Activated T-cell treated with anti-CD3 and anti-CD28 coated beads, Interleukin-2, amount 50 U/mL, for 72 hours (primary cell): ENCODE results near the gene RBSN. TPM values are rescaled to one million over a fixed set of nuclear protein-coding genes. Genes with fewer than 3 reads are reported as not detected.

Source experiments
- ATAC-seq, 2 donors: fragments of 150-1000 bp; cut with Tn5 transposase; replicated peaks in 1 of 2; 2 replicates each; pipeline ENCODE4 v1.10.0; 2021; ENCODE audit warnings: moderate library complexity in 2 of 2, mild to moderate bottlenecking in 1 of 2
- DNase-seq, 2 donors: peaks; one replicate each; pipeline ENCODE4 v3.0.0; 2021 to 2022; ENCODE audit warnings: mixed read lengths in 1 of 2
- H3K27ac Mint-ChIP-seq: one replicate; pipeline ENCODE4 v1.8.0; 2022; ENCODE audit warnings: mild to moderate bottlenecking, moderate library complexity, mixed read lengths
- H3K27me3 Mint-ChIP-seq: one replicate; pipeline ENCODE4 v1.8.0; 2022; ENCODE audit warnings: low read depth, mixed read lengths
- H3K36me3 Mint-ChIP-seq, 2 donors: one replicate each; pipeline ENCODE4 v1.8.0; 2022; ENCODE audit warnings: mixed read lengths in 2 of 2, mild to moderate bottlenecking in 1 of 2; ENCODE audit not compliant: insufficient read depth in 2 of 2
- H3K4me1 Mint-ChIP-seq: one replicate; pipeline ENCODE4 v1.8.0; 2022; ENCODE audit warnings: low read depth, mixed read lengths
- H3K4me3 Mint-ChIP-seq, 2 donors: one replicate each; pipeline ENCODE4 v1.8.0; 2022; ENCODE audit warnings: mild to moderate bottlenecking in 2 of 2, mixed read lengths in 2 of 2, moderate library complexity in 2 of 2
- H3K9me3 Mint-ChIP-seq, 2 donors: one replicate each; pipeline ENCODE4 v1.8.0; 2022; ENCODE audit warnings: mixed read lengths in 2 of 2
- total RNA-seq, 2 donors: library from RNA; stranded (reverse); gene quantifications; one replicate each; pipeline ENCODE4 v1.2.3, GENCODE V29; 2022

Gene RBSN
- total RNA-seq, 2 donors from 2014 or later = 13.0 to 15.4 TPM

GRCh38 chr3:15044326-15044725, 54.6 kb downstream of the RBSN start:
- Mint-ChIP-seq H3K27me3 (no peaks in the 10 kb centered on the region), H3K4me1 (peaks cover 13% of the 10 kb centered on the region), H3K36me3 (peaks cover 1 to 9% of the 10 kb centered on the region in 2 donors), H3K9me3 (no peaks in the 10 kb centered on the region), H3K27ac (peak overlapping the region; percentile 42), H3K4me3 (no peak overlapping the region)
- DNase-seq = no peak
- ATAC-seq = no peak

GRCh38 chr3:15043408-15044171, 55.4 kb downstream of the RBSN start:
- no peaks in the 10 kb centered on the region for H3K27me3 Mint-ChIP-seq
- DNase-seq = no peak
- ATAC-seq = no peak

DNA sequence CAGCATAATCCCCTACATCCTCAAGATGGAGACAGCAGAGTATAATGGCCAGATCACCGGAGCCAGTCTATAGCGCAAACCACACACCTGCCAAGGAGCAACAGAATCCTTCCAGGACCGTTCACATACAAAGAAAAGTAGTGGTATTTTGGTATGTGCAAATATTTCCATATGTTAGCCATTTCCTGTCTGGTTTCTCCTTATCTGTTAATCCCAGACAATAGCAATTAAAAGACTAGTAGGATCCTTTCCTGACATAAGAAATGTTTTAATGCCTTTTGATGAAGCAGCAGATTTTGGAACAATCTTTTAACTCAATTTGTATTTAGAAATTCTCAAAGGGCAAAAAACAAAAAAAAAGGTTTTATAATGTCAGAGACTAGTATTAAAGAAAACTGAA, 56.0 kb downstream of the RBSN start:
- peaks cover 13% of the 10 kb centered on the region for H3K4me1 Mint-ChIP-seq
- H3K9me3 Mint-ChIP-seq = no peaks in the 10 kb centered on the region
- peaks cover 6 to 9% of the 10 kb centered on the region in 2 donors for H3K36me3 Mint-ChIP-seq
- ATAC-seq = no peak
- H3K27me3 Mint-ChIP-seq = no peaks in the 10 kb centered on the region
- no peak overlapping the region for H3K4me3 Mint-ChIP-seq
- no peak for DNase-seq
- peak overlapping the region; percentile 59 for H3K27ac Mint-ChIP-seq

More at GRCh38 chr3:15043408-15044171, 55.4 kb downstream of the RBSN start:
- peaks cover 4 to 9% of the 10 kb centered on the region in 2 donors for H3K36me3 Mint-ChIP-seq
- H3K27ac Mint-ChIP-seq = peak overlapping the region; percentile 24
- H3K4me3 Mint-ChIP-seq = no peak overlapping the region
- H3K4me1 Mint-ChIP-seq = peaks cover 13% of the 10 kb centered on the region
- H3K9me3 Mint-ChIP-seq = no peaks in the 10 kb centered on the region

- no peak for ATAC-seq
- DNase-seq = no peak
- Mint-ChIP-seq H3K4me1 (peaks cover 13% of the 10 kb centered on the region), H3K4me3 (no peak overlapping the region), H3K27ac (peak overlapping the region; percentile 59), H3K27me3 (no peaks in the 10 kb centered on the region), H3K9me3 (no peaks in the 10 kb centered on the region), H3K36me3 (peaks cover 6 to 9% of the 10 kb centered on the region in 2 donors)
Measured at GRCh38 chr3:15041950-15042349, 57.0 kb downstream of the RBSN start.

DNA sequence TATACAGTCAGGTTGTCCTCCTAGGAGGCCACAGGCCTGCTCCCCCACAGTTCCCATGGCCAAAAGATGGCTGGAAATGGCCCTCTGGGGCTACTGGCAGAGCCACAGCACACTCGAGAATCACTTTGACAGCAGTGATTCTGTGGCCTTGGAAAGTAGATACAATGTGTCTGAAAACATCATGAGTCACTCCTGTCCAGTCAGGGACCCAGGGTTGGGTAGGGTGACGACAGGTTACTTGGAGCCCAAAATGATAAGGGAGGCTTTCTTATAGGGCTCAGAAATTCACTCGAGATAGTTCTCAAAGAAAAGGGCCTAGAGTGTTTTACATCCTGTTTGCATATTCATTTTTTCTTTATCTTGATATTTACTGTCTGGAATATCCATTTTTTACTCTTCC, 58.1 kb downstream of the RBSN start:
- peak overlapping the region; percentile 55 for H3K27ac Mint-ChIP-seq
- H3K4me1 Mint-ChIP-seq = peaks cover 13% of the 10 kb centered on the region
- ATAC-seq (no peak), DNase-seq (no peak)
- H3K36me3 Mint-ChIP-seq = peaks cover 4 to 9% of the 10 kb centered on the region in 2 donors
- no peaks in the 10 kb centered on the region for H3K27me3 Mint-ChIP-seq
- no peaks in the 10 kb centered on the region for H3K9me3 Mint-ChIP-seq
- H3K4me3 Mint-ChIP-seq = no peak overlapping the region

GRCh38 chr3:15038306-15038705, 60.6 kb downstream of the RBSN start:
- Mint-ChIP-seq H3K27me3 (no peaks in the 10 kb centered on the region), H3K4me3 (no peak overlapping the region), H3K9me3 (no peaks in the 10 kb centered on the region), H3K27ac (peak overlapping the region; percentile 57), H3K36me3 (peaks cover 2 to 4% of the 10 kb centered on the region in 2 donors), H3K4me1 (no peaks in the 10 kb centered on the region)
- no peak for ATAC-seq
- no peak for DNase-seq

DNA sequence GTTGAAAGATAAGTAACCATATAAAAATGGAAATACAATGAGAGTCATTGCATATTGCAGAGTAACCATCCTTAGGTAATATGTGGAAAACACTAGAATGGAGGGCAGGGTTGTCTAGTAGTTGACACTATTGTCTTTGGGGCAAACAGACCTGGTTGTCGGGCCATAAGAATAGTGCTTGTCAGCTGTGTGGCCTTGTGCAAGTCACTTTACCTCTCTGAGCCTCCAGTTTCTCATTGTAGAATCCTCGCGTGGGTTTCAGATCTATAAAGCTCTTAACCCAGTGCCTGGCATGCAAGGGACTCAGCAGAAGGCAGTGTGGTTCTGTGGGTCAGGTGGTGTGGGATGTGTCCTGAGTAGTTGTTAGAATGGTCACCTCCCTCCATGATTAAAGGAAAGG, 65.8 kb downstream of the RBSN start:
- Mint-ChIP-seq H3K4me1 (no peaks in the 10 kb centered on the region), H3K27ac (no peak overlapping the region)

GRCh38 chr3:15032650-15033049, 66.3 kb downstream of the RBSN start:
- no peaks in the 10 kb centered on the region for H3K4me1 Mint-ChIP-seq
- no peaks in the 10 kb centered on the region for H3K9me3 Mint-ChIP-seq
- no peak overlapping the region for H3K27ac Mint-ChIP-seq
- no peak for ATAC-seq
- no peak overlapping the region for H3K4me3 Mint-ChIP-seq
- no peak for DNase-seq
- H3K36me3 Mint-ChIP-seq = peaks cover 4 to 14% of the 10 kb centered on the region in 2 donors
- H3K27me3 Mint-ChIP-seq = no peaks in the 10 kb centered on the region

More for the DNA sequence above, 65.8 kb downstream of the RBSN start:
- ATAC-seq (no peak), DNase-seq (no peak)
- H3K4me3 Mint-ChIP-seq = no peak overlapping the region
- peaks cover 4 to 14% of the 10 kb centered on the region in 2 donors for H3K36me3 Mint-ChIP-seq
- no peaks in the 10 kb centered on the region for H3K27me3 Mint-ChIP-seq
- no peaks in the 10 kb centered on the region for H3K9me3 Mint-ChIP-seq

- Mint-ChIP-seq H3K4me3 (no peak overlapping the region), H3K36me3 (peaks cover 4 to 23% of the 10 kb centered on the region in 2 donors), H3K27ac (peak overlapping the region; percentile 64), H3K27me3 (no peaks in the 10 kb centered on the region), H3K9me3 (no peaks in the 10 kb centered on the region), H3K4me1 (no peaks in the 10 kb centered on the region)
- DNase-seq (no peak), ATAC-seq (no peak)
Measured at GRCh38 chr3:15029625-15030024, 69.3 kb downstream of the RBSN start.

- ATAC-seq (no peak), DNase-seq (no peak)
- Mint-ChIP-seq H3K9me3 (no peaks in the 10 kb centered on the region), H3K4me3 (no peak overlapping the region), H3K36me3 (peaks cover 4 to 14% of the 10 kb centered on the region in 2 donors), H3K27me3 (no peaks in the 10 kb centered on the region), H3K4me1 (peaks cover 3% of the 10 kb centered on the region), H3K27ac (no peak overlapping the region)
Measured at GRCh38 chr3:15023719-15024118, 75.2 kb downstream of the RBSN start.

DNA sequence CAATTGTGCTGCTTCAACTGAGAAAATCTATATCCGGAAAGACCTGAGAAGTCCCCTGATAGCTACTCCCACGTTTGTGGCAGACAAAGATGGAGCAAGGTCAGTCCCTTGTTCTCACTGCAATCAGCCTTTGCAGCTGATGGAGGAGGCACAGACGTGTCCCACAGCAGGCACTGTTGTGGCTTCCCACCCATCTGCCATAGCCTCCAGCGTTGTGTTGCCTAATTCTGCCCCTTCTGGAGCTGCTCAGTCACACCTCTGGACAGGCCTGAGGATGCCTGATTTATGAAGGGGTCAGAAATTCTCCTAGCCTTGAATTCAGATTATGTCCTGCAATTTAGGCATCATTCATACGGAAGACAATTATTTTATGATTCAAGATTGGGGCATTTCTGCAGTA, 75.7 kb downstream of the RBSN start:
- H3K4me3 Mint-ChIP-seq = no peak overlapping the region
- no peak for ATAC-seq
- no peaks in the 10 kb centered on the region for H3K27me3 Mint-ChIP-seq
- peaks cover 3% of the 10 kb centered on the region for H3K4me1 Mint-ChIP-seq
- DNase-seq = no peak
- no peaks in the 10 kb centered on the region for H3K9me3 Mint-ChIP-seq
- no peak overlapping the region for H3K27ac Mint-ChIP-seq
- H3K36me3 Mint-ChIP-seq = peaks cover 2 to 14% of the 10 kb centered on the region in 2 donors
